ENCODE measurements around the gene MOGAT2. TPM values are rescaled to one million over a fixed set of nuclear protein-coding genes. Genes with fewer than 3 reads are reported as not detected.

Gene MOGAT2
- total RNA-seq, 4 donors from 2014 or later, result 3.5 to 12.4 (median 4.9) TPM

DNA sequence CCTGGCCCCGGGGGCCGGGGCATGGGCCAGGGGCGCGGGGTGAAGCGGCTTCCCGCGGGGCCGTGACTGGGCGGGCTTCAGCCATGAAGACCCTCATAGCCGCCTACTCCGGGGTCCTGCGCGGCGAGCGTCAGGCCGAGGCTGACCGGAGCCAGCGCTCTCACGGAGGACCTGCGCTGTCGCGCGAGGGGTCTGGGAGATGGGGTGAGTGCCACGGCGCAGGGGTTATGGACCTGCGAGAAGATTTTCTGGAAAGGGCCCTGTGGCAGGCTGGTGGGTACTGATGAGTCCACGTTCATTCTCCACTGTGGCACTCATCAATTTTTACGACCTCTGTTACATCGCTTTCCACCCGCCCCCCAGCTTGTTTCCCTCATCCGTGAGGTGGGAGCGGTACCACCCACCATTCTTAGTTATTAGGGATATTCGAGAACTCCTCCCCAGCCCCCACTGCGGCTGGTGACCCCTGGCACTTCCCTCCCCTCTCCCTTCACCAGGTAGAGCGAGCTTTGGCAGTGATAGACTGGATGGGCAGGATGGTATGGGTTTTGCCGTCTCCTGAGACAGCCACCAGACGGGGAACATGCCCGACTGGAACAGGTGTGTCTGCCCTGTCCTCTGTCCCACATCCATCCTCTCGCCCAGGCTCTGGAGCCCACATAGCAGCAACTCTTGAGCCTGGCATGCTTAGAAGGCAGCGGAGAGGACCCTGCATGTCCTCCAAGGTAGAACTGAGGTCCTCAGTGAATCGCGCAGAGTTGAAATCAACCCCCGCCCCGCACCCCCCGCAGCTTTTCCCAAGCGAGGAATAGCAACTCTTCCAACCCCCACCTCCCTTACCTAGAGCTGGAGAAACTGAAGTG lies 51.5 kb downstream of the MOGAT2 start:
- peaks cover 22% of the 10 kb centered on the region for H3K4me1 ChIP-seq
- peaks cover 7% of the 10 kb centered on the region for H3K27me3 ChIP-seq
- H3K36me3 ChIP-seq, result no peaks in the 10 kb centered on the region
- 10% methylated on average over 36 of the region's 46 CpGs for WGBS
- TF ChIP-seq EP300 (IDR thresholded peaks at IDR 0.05) (no peak), POLR2AphosphoS5 (IDR thresholded peaks at IDR 0.05) (no peak), POLR2A (IDR thresholded peaks at IDR 0.05) (no peak)
- TF ChIP-seq, protein P1, sequence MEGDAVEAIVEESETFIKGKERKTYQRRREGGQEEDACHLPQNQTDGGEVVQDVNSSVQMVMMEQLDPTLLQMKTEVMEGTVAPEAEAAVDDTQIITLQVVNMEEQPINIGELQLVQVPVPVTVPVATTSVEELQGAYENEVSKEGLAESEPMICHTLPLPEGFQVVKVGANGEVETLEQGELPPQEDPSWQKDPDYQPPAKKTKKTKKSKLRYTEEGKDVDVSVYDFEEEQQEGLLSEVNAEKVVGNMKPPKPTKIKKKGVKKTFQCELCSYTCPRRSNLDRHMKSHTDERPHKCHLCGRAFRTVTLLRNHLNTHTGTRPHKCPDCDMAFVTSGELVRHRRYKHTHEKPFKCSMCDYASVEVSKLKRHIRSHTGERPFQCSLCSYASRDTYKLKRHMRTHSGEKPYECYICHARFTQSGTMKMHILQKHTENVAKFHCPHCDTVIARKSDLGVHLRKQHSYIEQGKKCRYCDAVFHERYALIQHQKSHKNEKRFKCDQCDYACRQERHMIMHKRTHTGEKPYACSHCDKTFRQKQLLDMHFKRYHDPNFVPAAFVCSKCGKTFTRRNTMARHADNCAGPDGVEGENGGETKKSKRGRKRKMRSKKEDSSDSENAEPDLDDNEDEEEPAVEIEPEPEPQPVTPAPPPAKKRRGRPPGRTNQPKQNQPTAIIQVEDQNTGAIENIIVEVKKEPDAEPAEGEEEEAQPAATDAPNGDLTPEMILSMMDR (IDR thresholded peaks at IDR 0.05), result no peak
- H3K27ac ChIP-seq, result peak overlapping the region; percentile 83
- no peaks in the 10 kb centered on the region for H3K9me3 ChIP-seq
- DNase-seq (ENCODE audit: low spot score in 2 of 2), result no peak
- peak overlapping the region; percentile 69 for H3K4me3 ChIP-seq

DNA sequence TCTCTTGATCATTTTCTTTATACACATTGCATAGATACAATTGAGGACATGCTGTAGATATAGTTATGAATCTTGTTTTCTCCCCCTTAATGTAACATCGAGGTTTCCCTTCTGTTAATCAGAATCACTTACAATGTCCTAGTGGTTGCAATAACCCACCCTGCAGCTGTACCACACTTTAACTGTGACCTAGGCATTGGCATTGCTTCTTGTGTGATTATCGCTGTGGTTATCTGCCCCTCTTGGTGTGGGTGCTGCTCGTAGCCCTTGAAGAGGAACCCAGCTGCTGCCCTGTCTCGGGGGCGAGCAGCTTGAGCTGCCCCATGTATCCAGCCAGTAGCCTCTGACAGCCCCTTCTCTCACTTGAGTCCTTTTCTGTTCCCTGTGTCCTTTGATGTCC lies 52.5 kb downstream of the MOGAT2 start:
- H3K9me3 ChIP-seq, result no peaks in the 10 kb centered on the region
- H3K36me3 ChIP-seq, result no peaks in the 10 kb centered on the region
- TF ChIP-seq POLR2AphosphoS5 (IDR thresholded peaks at IDR 0.05) (no peak), EP300 (IDR thresholded peaks at IDR 0.05) (no peak), POLR2A (IDR thresholded peaks at IDR 0.05) (no peak)
- TF ChIP-seq, protein P1 (IDR thresholded peaks at IDR 0.05), result no peak
- H3K4me3 ChIP-seq, result peak overlapping the region; percentile 69
- peaks cover 22% of the 10 kb centered on the region for H3K4me1 ChIP-seq
- 78% methylated on average over 5 of the region's 5 CpGs for WGBS
- DNase-seq (ENCODE audit: low spot score in 2 of 2), result no peak
- H3K27me3 ChIP-seq, result peaks cover 7% of the 10 kb centered on the region
- no peak overlapping the region for H3K27ac ChIP-seq

DNA sequence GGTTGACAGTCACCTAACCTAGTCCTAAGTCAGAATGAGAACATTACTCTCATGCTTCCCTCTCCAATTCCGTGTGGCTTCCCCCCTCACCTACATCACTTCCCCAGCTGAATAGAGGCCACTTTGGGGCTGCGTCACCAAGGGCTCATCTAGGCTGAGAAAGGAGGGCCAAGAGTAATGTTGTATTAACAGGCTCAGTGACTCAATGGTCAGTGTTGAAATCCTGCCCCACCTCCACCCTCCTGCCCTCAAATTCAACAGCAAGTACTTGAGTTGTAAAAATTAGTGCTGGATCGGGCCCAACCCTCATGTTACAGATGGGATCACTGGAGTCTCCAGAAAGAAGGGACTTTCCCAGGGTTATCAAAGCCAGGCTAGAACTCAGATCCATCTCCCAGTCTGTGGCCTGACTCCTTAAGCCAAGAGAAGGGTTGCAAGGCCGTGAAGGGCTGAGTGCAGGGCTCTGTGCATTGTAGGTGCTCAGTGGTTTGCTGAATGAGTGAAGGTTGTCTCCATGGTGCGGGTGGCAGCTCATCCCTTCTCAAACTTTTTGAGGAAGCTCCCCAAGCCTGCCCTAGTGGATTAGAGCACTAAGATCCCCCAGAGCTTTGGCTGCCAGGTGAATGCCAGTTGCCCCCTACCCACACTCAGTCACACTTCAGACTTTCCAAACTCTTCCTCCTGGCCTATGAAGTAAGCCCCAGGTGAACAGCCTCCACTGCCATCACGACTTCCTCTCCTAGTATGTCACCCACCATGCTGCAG lies 54.2 kb downstream of the MOGAT2 start:
- Histone ChIP-seq H3K4me1 (peaks cover 22% of the 10 kb centered on the region), H3K9me3 (no peaks in the 10 kb centered on the region), H3K36me3 (no peaks in the 10 kb centered on the region), H3K27me3 (peaks cover 7% of the 10 kb centered on the region), H3K27ac (peak overlapping the region; percentile 56), H3K4me3 (no peak overlapping the region)
- TF ChIP-seq POLR2A (IDR thresholded peaks at IDR 0.05) (no peak), POLR2AphosphoS5 (IDR thresholded peaks at IDR 0.05) (no peak), EP300 (IDR thresholded peaks at IDR 0.05) (no peak)
- TF ChIP-seq, protein P1 (IDR thresholded peaks at IDR 0.05), result no peak
- DNase-seq (ENCODE audit: low spot score in 2 of 2), result no peak
- WGBS, result 92% methylated on average over 6 of the region's 6 CpGs

DNA sequence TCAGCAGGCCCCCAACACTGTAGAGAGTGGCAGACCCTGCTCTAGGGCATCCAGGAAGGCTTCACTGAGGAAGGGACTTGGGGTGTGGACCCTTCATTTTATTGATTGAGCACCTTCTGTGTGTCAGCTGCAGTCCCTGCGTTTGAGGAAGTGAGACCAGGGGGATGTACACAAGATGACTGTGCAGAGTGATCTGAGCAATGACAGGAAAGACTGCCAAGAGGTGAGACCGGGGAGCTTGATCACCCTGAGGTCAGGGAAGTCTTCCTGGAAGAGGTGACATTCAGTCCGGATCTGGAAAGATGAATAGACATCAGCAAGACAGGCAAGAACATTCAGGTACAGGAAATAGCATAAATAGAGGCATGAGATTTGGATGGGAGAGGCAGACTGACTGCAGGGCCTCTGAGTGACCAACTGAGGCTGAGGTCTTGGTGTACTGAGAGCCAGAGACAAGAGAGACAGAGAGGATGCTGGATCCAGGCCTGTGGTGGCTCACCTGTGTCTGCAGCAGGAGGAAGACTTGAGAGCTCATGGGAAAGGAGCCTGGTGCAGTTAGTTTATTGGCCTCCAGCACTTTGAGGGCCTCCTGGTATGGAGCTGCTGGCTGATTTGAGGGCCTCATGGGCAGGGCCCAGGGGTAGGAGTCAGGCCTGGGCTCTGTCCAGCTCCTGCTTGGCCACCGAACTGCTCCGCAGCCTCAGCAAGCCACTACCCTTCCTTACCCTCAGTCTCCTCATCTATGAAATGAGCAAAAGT lies 56.1 kb downstream of the MOGAT2 start:
- TF ChIP-seq POLR2A (IDR thresholded peaks at IDR 0.05) (no peak), EP300 (IDR thresholded peaks at IDR 0.05) (no peak), POLR2AphosphoS5 (IDR thresholded peaks at IDR 0.05) (no peak)
- TF ChIP-seq, protein P1 (IDR thresholded peaks at IDR 0.05), result no peak
- DNase-seq (ENCODE audit: low spot score in 2 of 2), result no peak
- 76% methylated on average over 5 of the region's 5 CpGs for WGBS

More for the DNA sequence above, 56.1 kb downstream of the MOGAT2 start:
- peaks cover 10% of the 10 kb centered on the region for H3K4me1 ChIP-seq
- H3K27ac ChIP-seq, result no peak overlapping the region
- no peak overlapping the region for H3K4me3 ChIP-seq
- no peaks in the 10 kb centered on the region for H3K9me3 ChIP-seq
- no peaks in the 10 kb centered on the region for H3K36me3 ChIP-seq
- H3K27me3 ChIP-seq, result peaks cover 4% of the 10 kb centered on the region

Data from suprapubic skin (tissue), 4 donors.